ENCODE results near the gene TMTC2.
"Not testable (repeated sequence)": the region's sequence is repeated elsewhere in the genome, so short reads cannot be mapped to it uniquely, and the experiment has no call there.

The TMTC2 gene

DNA sequence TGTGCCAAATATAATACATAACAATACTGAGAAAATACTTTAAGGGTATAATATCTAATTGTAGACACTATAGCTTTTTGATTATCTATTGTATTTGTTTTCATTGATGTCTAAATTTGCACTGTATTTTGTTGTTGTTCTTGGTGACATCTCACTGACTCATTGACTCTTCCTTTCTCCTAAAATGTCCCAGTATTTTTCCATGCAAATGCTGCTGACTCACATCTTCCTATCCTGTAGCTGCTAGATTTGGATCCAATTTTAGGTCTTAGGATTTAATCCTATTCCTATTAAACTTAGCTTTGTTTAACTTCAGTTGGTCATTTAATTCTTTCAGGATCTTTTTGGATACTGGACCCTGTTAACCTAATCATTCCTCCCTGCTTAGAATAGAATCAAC lies 148.5 kb downstream of the TMTC2 start:
- no peaks in the 10 kb centered on the region for H3K27me3 ChIP-seq (replicated peaks; ENCODE audit: control insufficient read depth, insufficient read depth, low read length)
- DNase-seq (ENCODE audit: extremely low read depth, insufficient read length): no peak
- H3K36me3 ChIP-seq (ENCODE audit: control insufficient read depth, insufficient read depth, low read length): no peaks in the 10 kb centered on the region
- no peak overlapping the region for H3K4me3 ChIP-seq (replicated peaks; ENCODE audit: low read depth, low read length)
- TF ChIP-seq, protein P1, sequence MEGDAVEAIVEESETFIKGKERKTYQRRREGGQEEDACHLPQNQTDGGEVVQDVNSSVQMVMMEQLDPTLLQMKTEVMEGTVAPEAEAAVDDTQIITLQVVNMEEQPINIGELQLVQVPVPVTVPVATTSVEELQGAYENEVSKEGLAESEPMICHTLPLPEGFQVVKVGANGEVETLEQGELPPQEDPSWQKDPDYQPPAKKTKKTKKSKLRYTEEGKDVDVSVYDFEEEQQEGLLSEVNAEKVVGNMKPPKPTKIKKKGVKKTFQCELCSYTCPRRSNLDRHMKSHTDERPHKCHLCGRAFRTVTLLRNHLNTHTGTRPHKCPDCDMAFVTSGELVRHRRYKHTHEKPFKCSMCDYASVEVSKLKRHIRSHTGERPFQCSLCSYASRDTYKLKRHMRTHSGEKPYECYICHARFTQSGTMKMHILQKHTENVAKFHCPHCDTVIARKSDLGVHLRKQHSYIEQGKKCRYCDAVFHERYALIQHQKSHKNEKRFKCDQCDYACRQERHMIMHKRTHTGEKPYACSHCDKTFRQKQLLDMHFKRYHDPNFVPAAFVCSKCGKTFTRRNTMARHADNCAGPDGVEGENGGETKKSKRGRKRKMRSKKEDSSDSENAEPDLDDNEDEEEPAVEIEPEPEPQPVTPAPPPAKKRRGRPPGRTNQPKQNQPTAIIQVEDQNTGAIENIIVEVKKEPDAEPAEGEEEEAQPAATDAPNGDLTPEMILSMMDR (IDR thresholded peaks at IDR 0.05; ENCODE audit: insufficient read depth, low read length, poor library complexity, severe bottlenecking): no peak

DNA sequence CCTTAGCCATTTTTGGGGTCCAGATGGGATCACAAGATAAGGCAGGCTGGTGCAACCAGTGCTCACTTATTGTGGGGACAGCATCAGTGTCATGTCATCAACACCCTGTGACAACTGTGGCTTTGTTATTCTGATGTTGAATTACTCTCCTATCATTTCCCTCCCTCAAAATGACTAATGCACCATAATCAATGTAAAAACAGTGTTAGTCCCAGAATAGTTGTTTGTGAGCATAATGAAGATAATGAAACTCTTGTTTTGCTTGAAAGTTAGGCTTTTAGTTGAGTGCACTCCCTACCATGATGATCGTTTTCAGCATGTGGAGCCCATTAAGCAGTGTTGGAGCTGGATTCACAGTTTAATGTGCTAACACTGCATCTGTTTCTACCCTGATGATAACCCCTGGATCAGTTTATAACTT lies 151.4 kb downstream of the TMTC2 start:
- Histone ChIP-seq H3K36me3 (ENCODE audit: control insufficient read depth, insufficient read depth, low read length) (no peaks in the 10 kb centered on the region), H3K27me3 (replicated peaks; ENCODE audit: control insufficient read depth, insufficient read depth, low read length) (no peaks in the 10 kb centered on the region), H3K4me3 (replicated peaks; ENCODE audit: low read depth, low read length) (no peak overlapping the region)
- no peak for DNase-seq (ENCODE audit: extremely low read depth, insufficient read length)
- TF ChIP-seq, protein P1 (IDR thresholded peaks at IDR 0.05; ENCODE audit: insufficient read depth, low read length, poor library complexity, severe bottlenecking): no peak

DNA sequence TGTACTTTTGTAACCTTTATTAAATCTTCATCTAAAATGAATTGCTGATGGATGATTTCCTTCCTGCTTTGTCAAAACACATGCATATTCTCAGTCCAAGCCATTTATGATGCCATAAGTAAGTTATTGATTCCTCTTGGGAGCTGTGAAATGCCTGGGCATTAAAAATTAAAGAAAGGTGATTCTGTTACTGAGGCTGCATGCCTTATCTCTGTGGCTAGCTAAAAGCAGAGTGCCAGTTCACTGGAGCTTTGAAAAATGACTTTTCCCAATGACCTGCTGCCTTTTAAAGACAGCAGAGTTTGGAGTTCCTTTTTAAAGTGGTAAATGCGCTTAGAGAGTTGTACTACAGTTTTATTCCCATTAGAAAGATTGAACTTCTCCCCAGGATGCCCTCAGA lies 152.1 kb downstream of the TMTC2 start:
- H3K4me3 ChIP-seq (replicated peaks; ENCODE audit: low read depth, low read length): no peak overlapping the region
- H3K36me3 ChIP-seq (ENCODE audit: control insufficient read depth, insufficient read depth, low read length): no peaks in the 10 kb centered on the region
- DNase-seq (ENCODE audit: extremely low read depth, insufficient read length): no peak
- H3K27me3 ChIP-seq (replicated peaks; ENCODE audit: control insufficient read depth, insufficient read depth, low read length): no peaks in the 10 kb centered on the region
- TF ChIP-seq, protein P1 (IDR thresholded peaks at IDR 0.05; ENCODE audit: insufficient read depth, low read length, poor library complexity, severe bottlenecking): no peak

DNA sequence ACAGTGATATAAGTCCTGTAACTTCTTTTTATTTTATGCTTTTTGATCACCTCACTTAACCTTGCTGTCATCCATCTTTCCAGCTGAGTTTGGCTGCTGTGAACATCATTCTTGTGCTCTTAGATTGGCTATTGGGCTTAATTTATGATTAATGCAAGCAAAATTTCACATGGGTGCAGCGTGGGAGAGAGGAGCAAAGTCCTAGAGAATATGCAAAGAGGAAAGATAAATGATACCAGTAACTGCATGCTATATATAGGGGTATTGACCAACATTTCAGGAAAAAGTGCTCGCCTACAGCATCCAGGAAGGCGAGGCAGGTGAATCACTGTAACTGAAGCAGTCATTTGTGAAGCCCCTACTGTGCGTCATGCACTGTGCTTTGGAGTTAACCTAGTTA lies 153.1 kb downstream of the TMTC2 start:
- DNase-seq (ENCODE audit: extremely low read depth, insufficient read length): no peak
- TF ChIP-seq, protein P1 (IDR thresholded peaks at IDR 0.05; ENCODE audit: insufficient read depth, low read length, poor library complexity, severe bottlenecking): no peak
- Histone ChIP-seq H3K27me3 (replicated peaks; ENCODE audit: control insufficient read depth, insufficient read depth, low read length) (no peaks in the 10 kb centered on the region), H3K36me3 (ENCODE audit: control insufficient read depth, insufficient read depth, low read length) (no peaks in the 10 kb centered on the region), H3K4me3 (replicated peaks; ENCODE audit: low read depth, low read length) (no peak overlapping the region)

DNA sequence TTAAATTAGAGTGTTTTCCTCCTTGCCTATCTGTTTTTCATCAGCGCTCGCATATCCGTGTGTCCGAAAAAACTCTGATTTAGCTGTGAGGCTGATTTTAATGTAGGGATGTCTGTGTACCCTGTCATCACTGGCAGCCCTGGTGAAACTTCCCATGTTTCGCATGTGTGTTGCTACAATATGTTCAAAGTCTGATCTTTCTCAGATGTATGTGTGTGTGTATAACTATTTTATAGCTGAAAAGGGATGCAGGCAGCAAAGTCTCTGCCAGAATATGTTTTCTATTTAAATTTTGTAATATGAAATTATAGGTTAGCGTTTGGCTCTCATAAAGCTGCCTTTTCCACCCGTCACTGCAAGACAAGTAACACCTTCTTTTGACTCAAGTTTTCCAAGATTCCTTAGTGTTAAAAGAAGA lies 154.8 kb downstream of the TMTC2 start:
- no peaks in the 10 kb centered on the region for H3K36me3 ChIP-seq (ENCODE audit: control insufficient read depth, insufficient read depth, low read length)
- TF ChIP-seq, protein P1 (IDR thresholded peaks at IDR 0.05; ENCODE audit: insufficient read depth, low read length, poor library complexity, severe bottlenecking): no peak
- H3K27me3 ChIP-seq (replicated peaks; ENCODE audit: control insufficient read depth, insufficient read depth, low read length): no peaks in the 10 kb centered on the region
- DNase-seq (ENCODE audit: extremely low read depth, insufficient read length): no peak
- no peak overlapping the region for H3K4me3 ChIP-seq (replicated peaks; ENCODE audit: low read depth, low read length)

DNA sequence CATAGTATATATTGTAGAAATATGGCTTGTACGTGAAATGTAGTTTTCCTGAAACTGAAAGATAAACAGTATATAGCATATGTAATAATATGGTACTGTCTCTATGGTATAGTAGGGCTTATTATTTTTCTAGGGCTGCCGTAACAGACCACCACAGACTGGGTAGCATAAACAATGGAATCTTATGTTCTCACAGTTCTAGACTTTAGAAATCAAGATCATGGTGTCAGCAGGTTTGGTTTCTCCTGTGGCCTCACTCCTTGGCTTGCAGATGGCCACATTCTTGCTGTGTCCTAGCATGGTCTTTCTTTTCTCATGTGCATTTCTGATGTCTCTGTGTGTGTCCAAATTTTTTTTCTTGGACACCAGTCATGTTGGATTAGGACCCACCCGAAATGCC lies 155.8 kb downstream of the TMTC2 start:
- DNase-seq (ENCODE audit: extremely low read depth, insufficient read length): no peak
- TF ChIP-seq, protein P1 (IDR thresholded peaks at IDR 0.05; ENCODE audit: insufficient read depth, low read length, poor library complexity, severe bottlenecking): no peak

DNA sequence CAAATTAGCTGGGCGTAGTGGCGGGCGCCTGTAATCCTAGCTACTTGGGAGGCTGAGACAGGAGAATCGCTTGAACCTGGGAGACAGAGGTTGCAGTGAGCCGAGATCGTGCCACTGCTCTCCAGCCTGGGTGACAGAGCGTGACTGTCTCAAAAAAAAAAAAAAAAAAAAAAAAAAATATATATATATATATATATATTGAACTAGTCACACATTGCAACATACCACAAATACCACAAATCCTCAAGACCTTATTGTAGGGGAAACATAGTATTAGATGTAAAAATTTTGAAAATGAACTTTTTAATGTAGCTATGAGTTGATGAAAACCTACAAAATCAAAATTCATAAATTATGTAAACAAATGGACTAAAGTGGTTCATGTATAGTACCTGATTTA lies 158.4 kb downstream of the TMTC2 start:
- H3K4me3 ChIP-seq (replicated peaks; ENCODE audit: low read depth, low read length); H3K27me3 ChIP-seq (replicated peaks; ENCODE audit: control insufficient read depth, insufficient read depth, low read length); H3K36me3 ChIP-seq (ENCODE audit: control insufficient read depth, insufficient read depth, low read length); DNase-seq (ENCODE audit: extremely low read depth, insufficient read length): not testable (repeated sequence)

More for the DNA sequence above, 155.8 kb downstream of the TMTC2 start:
- H3K27me3 ChIP-seq (replicated peaks; ENCODE audit: control insufficient read depth, insufficient read depth, low read length): no peaks in the 10 kb centered on the region
- no peaks in the 10 kb centered on the region for H3K36me3 ChIP-seq (ENCODE audit: control insufficient read depth, insufficient read depth, low read length)
- no peak overlapping the region for H3K4me3 ChIP-seq (replicated peaks; ENCODE audit: low read depth, low read length)

Measured in GM06990 (cell line).